B cell (primary cell): ENCODE results near the gene FKBP11. TPM values are rescaled to one million over a fixed set of nuclear protein-coding genes. Genes with fewer than 3 reads are reported as not detected.
"Not testable (repeated sequence)": the region's sequence is repeated elsewhere in the genome, so short reads cannot be mapped to it uniquely, and the experiment has no call there.

ENCODE experiments used
- ATAC-seq: fragments of 200-7000 bp; cut with Tn5 transposase; one replicate; pipeline ENCODE4 v1.10.0; 2021; ENCODE audit warnings: low read depth, mild to moderate bottlenecking, moderate number of reproducible peaks, moderate library complexity
- CTCF ChIA-PET: fragments of 350-600 bp; sonication (Branson Sonifier 250); formaldehyde crosslinking; loops from one replicate; lab custom pipeline; 2021; ENCODE audit warnings: antibody characterized with exemption, inconsistent platforms; lab: Charles Lee
- POLR2A ChIA-PET: fragments of 350-600 bp; sonication (Branson Sonifier 250); formaldehyde crosslinking; loops from one replicate; lab custom pipeline; 2021; ENCODE audit warnings: antibody characterized with exemption; lab: Charles Lee
- DNase-seq: peaks from one replicate; pipeline ENCODE4 v3.0.0; 2013
- H2AFZ ChIP-seq: 2 replicates; pipeline ENCODE4 v1.6.1; 2012; ENCODE audit warnings: mild to moderate bottlenecking, low read depth, low read length; ENCODE audit not compliant: insufficient read depth, poor library complexity, severe bottlenecking
- H3K27ac ChIP-seq, 2 donors: 1 replicate in 1 of 2; 2 replicates in 1 of 2; pipeline ENCODE4 v1.5.1; 2012 to 2013; ENCODE audit warnings: low read length in 2 of 2, mild to moderate bottlenecking in 2 of 2, moderate library complexity in 1 of 2
- H3K27me3 ChIP-seq, 4 experiments: fragments of 200-600 bp in 1 of 4; sonication (generic) in 1 of 4; replicated peaks in 1 of 4; 1 replicate in 2 of 4; 2 replicates in 2 of 4; pipeline versions ENCODE4 v1.6.1 to v1.7.0; 2013 to 2016; ENCODE audit warnings: low read length in 3 of 4, mild to moderate bottlenecking in 2 of 4, mixed read lengths in 1 of 4, moderate library complexity in 1 of 4; ENCODE audit not compliant: insufficient read depth in 4 of 4, control insufficient read depth in 3 of 4; ENCODE audit errors: control extremely low read depth in 1 of 4
- H3K36me3 ChIP-seq, 2 experiments: replicated peaks in 1 of 2; 1 replicate in 1 of 2; 2 replicates in 1 of 2; pipeline versions ENCODE4 v1.6.1 to v1.7.1; 2013; ENCODE audit warnings: low read length in 1 of 2; ENCODE audit not compliant: insufficient read depth in 2 of 2, control insufficient read depth in 1 of 2; ENCODE audit errors: control extremely low read depth in 1 of 2, extremely low read depth in 1 of 2
- H3K4me1 ChIP-seq, 2 donors: fragments of 200-600 bp in 1 of 2; sonication (generic) in 1 of 2; 1 replicate in 1 of 2; 2 replicates in 1 of 2; pipeline versions ENCODE4 v1.5.1 to v1.6.1; 2013 to 2017; ENCODE audit warnings: low read length in 2 of 2; ENCODE audit not compliant: control insufficient read depth in 2 of 2, insufficient read depth in 2 of 2
- H3K4me2 ChIP-seq: replicated peaks from 2 replicates; pipeline ENCODE3; 2012; ENCODE audit warnings: mild to moderate bottlenecking, low read depth, low read length; ENCODE audit not compliant: poor library complexity, severe bottlenecking
- H3K4me3 ChIP-seq, 5 experiments: fragments of 200-600 bp in 1 of 5; sonication (generic) in 1 of 5; 1 replicate in 3 of 5; 2 replicates in 2 of 5; pipeline versions ENCODE4 v1.5.1 to v1.7.0; 2011 to 2016; ENCODE audit warnings: low read length in 4 of 5, mild to moderate bottlenecking in 4 of 5, low read depth in 2 of 5, control low read depth in 1 of 5, moderate library complexity in 1 of 5; ENCODE audit not compliant: insufficient read depth in 1 of 5; ENCODE audit errors: control extremely low read depth in 1 of 5, extremely low read depth in 1 of 5
- H3K79me2 ChIP-seq: fragments of 200-600 bp; sonication (generic); one replicate; pipeline ENCODE4 v1.6.0; 2016; ENCODE audit warnings: low read length; ENCODE audit not compliant: control insufficient read depth, insufficient read depth
- H3K9ac ChIP-seq: fragments of 200-600 bp; sonication (generic); 2 replicates; pipeline ENCODE4 v1.6.1; 2017; ENCODE audit warnings: mild to moderate bottlenecking, low read length, moderate library complexity
- H3K9me3 ChIP-seq, 3 donors: one replicate each; pipeline versions ENCODE4 v1.6.1 to v1.7.1; 2013; ENCODE audit warnings: low read length in 2 of 3; ENCODE audit not compliant: control insufficient read depth in 2 of 3, insufficient read depth in 1 of 3; ENCODE audit errors: control extremely low read depth in 1 of 3
- H4K20me1 ChIP-seq: 2 replicates; pipeline ENCODE4 v1.6.0; 2012; ENCODE audit warnings: mild to moderate bottlenecking, low read length; ENCODE audit not compliant: insufficient read depth, control insufficient read depth, poor library complexity, severe bottlenecking
- H3K27ac Mint-ChIP-seq: one replicate; pipeline ENCODE4 v1.8.0; 2021; ENCODE audit warnings: mixed read lengths
- H3K27me3 Mint-ChIP-seq: one replicate; pipeline ENCODE4 v1.8.0; 2021; ENCODE audit warnings: mixed read lengths
- H3K4me1 Mint-ChIP-seq: one replicate; pipeline ENCODE4 v1.8.0; 2021; ENCODE audit warnings: mixed read lengths
- H3K4me3 Mint-ChIP-seq: one replicate; pipeline ENCODE4 v1.8.0; 2021; ENCODE audit warnings: mixed read lengths
- H3K9me3 Mint-ChIP-seq: one replicate; pipeline ENCODE4 v1.8.0; 2022; ENCODE audit warnings: mixed read lengths; ENCODE audit not compliant: insufficient read depth
- CTCF ChIP-seq: fragments of 200-600 bp; IDR thresholded peaks from one replicate; pipeline ENCODE4 v1.8.0; 2022; ENCODE audit warnings: antibody characterized with exemption, mild to moderate bottlenecking
- EZH2 ChIP-seq: IDR thresholded peaks from 2 replicates; pipeline ENCODE4 v1.6.1; 2012; ENCODE audit warnings: borderline replicate concordance, low read depth, mild to moderate bottlenecking, moderate library complexity, low read length; ENCODE audit not compliant: insufficient read depth, poor library complexity, severe bottlenecking
- WGBS: methylation state at CpG from one replicate; pipeline ENCODE4 v1.1.5; 2013; ENCODE audit warnings: missing lambda C conversion rate; ENCODE audit not compliant: insufficient coverage; 5-methylcytosine and 5-hydroxymethylcytosine counted together
- intact Hi-C: fragments of 100-400 bp; cut with micrococcal nuclease; formaldehyde crosslinking; loops from one replicate; pipeline ENCODE4 v1.10.0; 2022
- polyA plus RNA-seq: library from polyadenylated mRNA; depleted of rRNA; stranded (reverse); fragments of >200 nt; gene quantifications from 2 replicates; pipeline ENCODE4 v1.2.3, GENCODE V29; 2012
- total RNA-seq, 2 donors: library from RNA; stranded (reverse); fragments of 120-200 nt in 1 of 2; gene quantifications; 1 replicate in 1 of 2; 2 replicates in 1 of 2; pipeline versions ENCODE4 v1.2.3 to v1.2.4, GENCODE V29; 2013 to 2022

FKBP11 gene
- total and polyA plus RNA-seq, 2 donors (not counting 1 experiment from before 2014, with no cell fraction given), result 26.7 to 52.5 TPM

GRCh38 chr12:48878548-48878947, 46.7 kb downstream of the FKBP11 start:
- CTCF ChIA-PET, result interaction anchor here (1.2 kb wide), 2 partner anchors 12 to 22 kb away, joined by 3 read pairs; no protein-coding TSS in a partner anchor
- no peak for TF ChIP-seq CTCF
- no peak for TF ChIP-seq EZH2
- Mint-ChIP-seq H3K4me1 (peaks cover 3% of the 10 kb centered on the region), H3K27ac (no peak overlapping the region), H3K27me3 (peaks cover 34% of the 10 kb centered on the region), H3K9me3 (no peaks in the 10 kb centered on the region), H3K4me3 (no peak overlapping the region)
- Histone ChIP-seq H3K4me1 (no peaks in the 10 kb centered on the region), H3K27ac (no peak overlapping the region), H3K4me2 (no peak overlapping the region), H3K27me3 (peaks cover 0 to 30% (median 18%) of the 10 kb centered on the region in 4 experiments), H2AFZ (no peak overlapping the region), H3K79me2 (no peaks in the 10 kb centered on the region), H3K36me3 (no peaks in the 10 kb centered on the region), H3K9ac (no peak overlapping the region), H3K9me3 (no peaks in the 10 kb centered on the region), H4K20me1 (no peaks in the 10 kb centered on the region), H3K4me3 (no peak overlapping the region)
- POLR2A ChIA-PET, result no interaction called here
- DNase-seq, result no peak
- intact Hi-C loops, result no loop called here
- no peak for ATAC-seq
- 100% methylated on average over 1 of the region's 2 CpGs for WGBS

- DNase-seq, result no peak
- no peak for TF ChIP-seq CTCF
- no peak for TF ChIP-seq EZH2
- Histone ChIP-seq H3K4me1 (no peaks in the 10 kb centered on the region), H3K9ac (no peak overlapping the region), H2AFZ (no peak overlapping the region), H3K4me3 (no peak overlapping the region), H3K9me3 (no peaks in the 10 kb centered on the region), H3K27me3 (peaks cover 0 to 18% (median 9%) of the 10 kb centered on the region in 4 experiments), H3K36me3 (no peaks in the 10 kb centered on the region), H4K20me1 (no peaks in the 10 kb centered on the region), H3K4me2 (no peak overlapping the region), H3K27ac (no peak overlapping the region), H3K79me2 (no peaks in the 10 kb centered on the region)
- intact Hi-C loops, result no loop called here
- no peak for ATAC-seq
- CTCF ChIA-PET, result interaction anchor here (0.6 to 0.7 kb wide), 2 partner anchors 14 to 372 kb away, joined by 3 read pairs; no protein-coding TSS in a partner anchor
- Mint-ChIP-seq H3K27me3 (peaks cover 22% of the 10 kb centered on the region), H3K4me1 (no peaks in the 10 kb centered on the region), H3K27ac (no peak overlapping the region), H3K9me3 (no peaks in the 10 kb centered on the region), H3K4me3 (no peak overlapping the region)
- POLR2A ChIA-PET, result no interaction called here
- 81% methylated on average over 4 of the region's 4 CpGs for WGBS
Observed at GRCh38 chr12:48875944-48876515, 49.3 kb downstream of the FKBP11 start.

GRCh38 chr12:48873534-48873933, 51.8 kb downstream of the FKBP11 start:
- H3K27ac Mint-ChIP-seq, H3K27ac ChIP-seq, H3K9me3 Mint-ChIP-seq, H4K20me1 ChIP-seq, H3K4me2 ChIP-seq, H3K4me1 Mint-ChIP-seq, H3K27me3 Mint-ChIP-seq, DNase-seq, ATAC-seq, H3K36me3 ChIP-seq, H3K4me3 Mint-ChIP-seq, H3K9me3 ChIP-seq, H2AFZ ChIP-seq, H3K9ac ChIP-seq, H3K79me2 ChIP-seq, H3K4me1 ChIP-seq, intact Hi-C loops, H3K4me3 ChIP-seq, POLR2A ChIA-PET, H3K27me3 ChIP-seq: not testable (repeated sequence)
- CTCF ChIA-PET, result interaction anchor here (1.6 to 3.0 kb wide), 3 partner anchors 15 to 20 kb away, joined by 3 to 24 read pairs (median 7); no protein-coding TSS in a partner anchor
- WGBS, result 97% methylated on average over 6 of the region's 8 CpGs
